ENCODE results near the gene RADIL. TPM values are rescaled to one million over a fixed set of nuclear protein-coding genes. Genes with fewer than 3 reads are reported as not detected.

Gene RADIL
- total RNA-seq = 2.5 TPM

DNA sequence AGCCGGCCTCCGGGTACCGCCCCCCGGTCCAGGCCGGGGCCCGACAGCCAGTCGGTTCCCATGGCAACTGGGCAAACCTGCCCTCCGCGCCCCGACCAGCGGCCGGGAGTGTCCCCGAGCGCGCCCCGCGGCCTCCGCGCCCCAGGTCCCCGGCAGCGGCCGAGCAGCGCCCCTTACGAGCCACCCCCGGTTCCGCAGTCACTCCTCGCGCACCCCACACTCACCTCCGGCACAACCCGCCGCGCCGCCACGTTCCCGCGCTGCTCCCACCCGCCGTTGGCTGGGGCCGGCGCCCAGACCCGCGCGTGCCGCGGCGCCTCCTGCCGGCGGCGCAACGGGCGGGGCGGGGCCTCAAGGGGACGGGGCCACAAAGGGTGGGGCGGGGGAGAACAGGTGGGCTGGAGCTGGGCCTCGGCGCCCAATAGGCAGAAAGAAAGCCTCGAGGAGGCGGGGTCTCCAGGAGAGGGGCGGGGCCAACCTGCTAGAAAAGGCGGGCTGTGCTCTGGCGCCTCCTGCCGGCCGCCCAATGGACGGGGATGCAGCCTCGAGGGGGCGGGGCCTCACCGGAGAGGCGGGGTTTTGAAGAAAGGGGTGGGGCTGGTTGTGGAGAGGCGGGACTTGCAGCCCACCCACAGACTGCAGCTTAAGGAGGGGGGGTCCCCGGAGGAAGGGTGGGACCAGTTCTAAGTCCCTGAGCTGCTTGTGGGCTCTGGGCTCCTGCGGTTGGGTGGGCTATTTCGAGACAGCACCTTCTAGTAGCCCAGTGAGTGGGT, at the start of gene RADIL:
TSS of gene RADIL (minus strand) at position 345 of the 773 bp plus-strand sequence. CDS start 5,577 bp downstream, outside the sequence.

GRCh38 chr7:4861673-4862072, 21.8 kb downstream of the RADIL start, which contains the start of gene PAPOLB:
Gene PAPOLB (minus strand): TSS chr7:4862030. CDS start chr7:4861810, 220 bp downstream.

DNA sequence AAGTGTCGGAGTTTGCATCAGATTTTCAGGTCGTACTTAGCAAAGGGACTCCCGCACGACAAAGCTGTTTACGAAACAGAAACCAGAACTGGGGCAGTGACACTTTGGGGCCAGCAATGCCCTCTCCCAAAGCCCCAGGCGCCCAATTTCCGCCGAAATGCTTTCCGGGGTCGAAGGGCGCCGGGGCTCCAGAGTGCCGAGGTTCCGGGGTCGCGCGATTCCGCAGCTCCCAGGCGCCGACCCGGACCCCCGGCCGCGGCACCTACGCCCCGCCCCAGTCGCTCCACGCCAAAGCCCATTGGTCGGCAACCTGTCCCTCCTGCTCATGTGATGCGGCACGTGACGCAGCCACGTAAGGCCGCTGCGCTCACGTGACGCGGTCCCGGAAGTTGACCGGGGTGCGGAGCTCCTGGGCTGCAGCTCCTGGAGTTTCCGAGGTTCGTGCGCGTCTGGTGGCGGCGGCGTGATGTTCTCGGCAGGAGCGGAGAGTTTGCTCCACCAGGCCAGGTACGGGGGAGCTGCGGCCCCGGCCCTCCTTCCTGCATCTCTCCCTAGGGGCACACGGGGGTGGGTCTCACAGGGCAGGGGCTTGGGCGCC, 108.2 kb downstream of the RADIL start, which contains the start of gene AP5Z1:
TSS of gene AP5Z1 (plus strand) at position 374 of the 598 bp plus-strand sequence. CDS start at position 467, 93 bp downstream.

Small RNA genes within 50 kb of the gene (small RNA-seq; reads per million reads assigned to genes)
- gene MIR4656 (ENCODE audit: low replicate concordance) (not detected), gene RF00019 (ENCODE audit: low replicate concordance) (not detected)

Other genes with a start within 250 kb of the RADIL start
- gene FOXK1, start 201.4 kb downstream of the RADIL start, total RNA-seq = 39.4 TPM
- gene AP5Z1, start 108.1 kb downstream of the RADIL start, total RNA-seq = 29.9 TPM
- 0.18 TPM for gene PAPOLB, start 21.7 kb downstream of the RADIL start, total RNA-seq
- gene MMD2, start 75.5 kb upstream of the RADIL start, total RNA-seq = not detected
- gene RBAK, start 162.1 kb upstream of the RADIL start, total RNA-seq = 13.4 TPM

Measured in metanephros (tissue), 2 donors.